HG02970 (cell line): ENCODE data around the gene LRIG3.

ENCODE experiments used
- ATAC-seq: cut with Tn5 transposase; IDR thresholded peaks from one replicate; pipeline ENCODE4 v1.9.1; 2021; ENCODE audit warnings: mild to moderate bottlenecking, moderate library complexity, moderate number of reproducible peaks; ENCODE audit not compliant: unreplicated experiment, low FRiP score

LRIG3 gene

DNA sequence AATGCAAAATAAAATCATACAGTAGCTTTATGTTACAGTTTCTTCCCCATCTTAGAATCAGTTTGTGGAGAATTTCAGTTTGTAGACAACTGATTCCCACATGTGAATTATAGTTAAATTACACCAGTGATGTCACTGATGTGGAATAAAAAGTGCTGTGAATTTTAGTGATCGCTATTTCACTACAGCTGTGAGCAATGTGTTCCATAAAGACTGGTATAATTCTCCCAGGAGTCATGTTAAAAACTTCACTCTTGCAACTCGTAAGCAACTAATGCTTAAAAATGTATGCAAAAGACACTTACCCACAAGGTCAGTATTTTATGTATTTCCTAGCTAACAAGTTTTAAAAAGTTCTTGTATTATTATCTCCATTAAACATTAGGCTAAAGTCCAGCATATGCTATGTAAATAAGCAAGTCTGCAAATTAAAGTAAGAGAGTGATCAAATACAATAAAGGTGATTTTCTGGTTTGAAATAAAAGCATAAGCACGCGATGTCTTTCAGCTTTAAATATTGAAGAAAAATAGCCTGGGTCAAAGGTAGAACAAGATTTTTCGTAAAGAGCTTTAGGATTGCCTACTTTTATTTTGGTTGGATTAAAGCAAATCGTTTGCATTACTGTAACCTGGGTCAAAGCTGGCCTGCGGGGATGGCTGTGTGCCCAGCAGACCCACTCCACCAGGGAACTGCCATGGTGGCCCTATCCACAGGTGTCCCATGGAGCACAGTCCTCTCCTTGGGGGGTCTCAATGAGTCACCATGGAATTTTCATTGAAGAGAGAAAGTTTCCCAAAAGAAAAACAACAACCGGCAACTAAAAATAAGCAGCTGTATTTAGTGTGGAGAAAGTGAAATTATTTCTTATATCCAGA is 12.7 kb upstream of the LRIG3 start:
- no peak for ATAC-seq

DNA sequence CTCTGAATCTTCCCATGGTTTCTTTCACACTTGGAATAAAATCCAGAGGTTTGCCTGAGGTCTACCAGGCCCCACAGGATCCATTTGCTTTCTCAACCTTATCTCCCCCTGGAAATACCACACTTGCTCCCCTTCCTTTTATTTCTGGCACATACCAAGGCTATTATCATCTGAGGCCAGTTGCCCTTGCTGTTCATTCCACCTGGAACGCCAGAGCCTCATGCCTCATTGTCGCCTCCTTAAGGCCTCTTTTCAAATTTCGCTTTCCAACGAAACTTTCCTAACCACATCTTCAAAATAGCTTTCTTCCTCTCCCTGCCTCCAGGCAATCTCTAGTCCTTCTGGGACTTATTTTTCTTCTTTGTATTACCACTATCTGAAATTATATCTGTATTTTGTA is 11.2 kb upstream of the LRIG3 start:
- no peak for ATAC-seq

DNA sequence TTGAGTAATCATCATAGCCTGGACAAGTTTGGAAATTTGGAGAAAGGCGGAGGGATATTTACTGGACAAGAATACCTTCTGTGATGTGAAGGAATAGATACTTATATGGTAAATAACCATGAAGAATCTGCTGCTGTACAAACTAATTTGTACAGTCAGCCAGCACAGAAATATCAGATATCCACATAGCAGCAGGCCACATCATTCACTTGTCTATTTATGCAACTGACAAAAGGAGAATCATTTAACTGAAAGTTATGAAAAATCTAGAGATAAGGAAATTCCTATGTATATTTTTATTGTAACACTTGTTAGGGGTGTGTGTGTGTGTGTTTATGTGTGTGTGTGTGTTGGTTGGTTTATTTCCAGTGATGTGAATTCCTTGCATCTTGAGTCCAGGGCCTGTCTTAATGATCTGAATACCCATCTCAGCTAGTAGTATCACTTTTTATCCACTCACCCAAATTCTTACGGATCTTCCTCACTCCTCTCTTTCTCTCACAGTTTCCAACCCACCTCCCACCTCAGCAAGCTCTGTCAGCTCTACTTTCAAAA is 10.5 kb upstream of the LRIG3 start:
- no peak for ATAC-seq

DNA sequence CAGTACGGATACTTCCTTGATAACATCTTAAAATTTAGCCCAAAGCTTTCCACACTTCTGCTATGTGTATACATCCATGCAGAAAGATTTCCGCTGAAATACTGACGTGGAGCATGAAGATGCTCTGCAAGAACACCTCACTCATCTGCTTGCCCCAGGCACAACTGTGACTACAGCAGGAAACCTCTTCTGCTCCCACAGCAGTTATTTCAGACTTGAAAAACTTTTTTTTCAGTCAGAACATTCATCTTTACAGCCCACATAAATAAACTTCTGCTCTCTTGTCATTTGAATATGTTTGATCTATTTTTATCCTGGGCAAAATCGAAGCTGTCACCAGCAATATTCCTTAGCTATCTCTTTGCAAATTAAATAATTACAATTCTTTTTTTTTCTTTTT is 6.8 kb upstream of the LRIG3 start:
- ATAC-seq: no peak

DNA sequence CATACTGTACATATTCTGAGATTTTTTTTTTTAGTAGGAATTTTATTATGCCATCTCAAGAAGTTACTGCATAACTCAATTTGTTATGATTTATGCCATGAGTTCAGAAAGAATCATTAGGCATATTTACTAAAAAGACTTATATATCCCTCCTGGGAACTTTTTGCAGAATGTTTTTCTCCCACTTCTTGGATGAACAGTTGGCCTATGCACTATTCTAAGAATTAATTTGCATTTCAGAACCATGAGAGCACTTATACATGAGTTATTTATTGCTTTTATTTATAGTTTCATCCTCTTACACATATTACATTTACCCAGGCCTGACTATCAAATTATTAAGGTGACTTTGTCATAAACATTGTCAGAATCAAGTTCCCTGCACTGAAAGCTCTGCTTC is 6.3 kb upstream of the LRIG3 start:
- ATAC-seq: no peak

DNA sequence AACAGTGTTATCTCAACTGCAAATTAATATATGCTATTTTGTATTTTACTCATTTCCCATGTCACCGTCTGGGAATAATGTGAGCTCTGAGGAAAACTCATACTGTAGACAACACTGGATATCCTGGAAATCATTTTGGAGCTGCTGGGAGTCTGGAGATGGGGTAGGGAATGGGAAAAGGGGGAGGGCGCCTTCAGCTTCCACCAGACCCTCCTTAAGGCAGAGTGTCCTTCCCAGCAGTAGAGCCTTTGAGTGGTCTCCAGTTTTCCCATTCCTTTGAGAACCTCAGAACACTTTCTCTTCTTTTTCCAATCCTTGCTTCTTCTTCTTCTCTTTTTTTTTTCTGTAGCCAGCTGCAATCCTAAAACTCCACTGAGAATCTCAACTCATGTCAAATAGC is 5.4 kb upstream of the LRIG3 start:
- ATAC-seq: no peak

DNA sequence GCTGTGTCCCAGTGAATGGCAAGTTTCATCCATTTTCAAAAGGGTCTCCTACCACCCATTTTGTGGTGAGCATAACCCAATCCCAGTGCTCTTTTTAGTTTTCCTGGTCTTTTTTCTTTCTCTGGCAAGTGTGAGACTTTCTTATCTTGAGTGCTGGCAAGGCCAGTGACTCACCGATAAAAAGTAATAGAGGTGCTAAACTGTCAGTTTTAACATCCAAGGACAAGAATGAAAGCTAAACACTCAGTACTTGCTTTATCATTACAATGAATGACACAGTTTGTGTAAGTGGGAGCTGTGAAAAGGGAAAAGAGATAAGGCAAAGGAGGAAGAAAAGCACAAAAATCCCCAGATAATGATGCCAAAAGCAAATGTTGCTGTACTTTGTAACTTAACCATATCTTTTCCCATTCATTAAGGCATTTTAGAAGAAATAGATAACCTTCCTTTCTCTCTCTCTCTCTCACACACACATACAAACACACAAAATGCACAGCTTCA is 4.9 kb upstream of the LRIG3 start:
- no peak for ATAC-seq

DNA sequence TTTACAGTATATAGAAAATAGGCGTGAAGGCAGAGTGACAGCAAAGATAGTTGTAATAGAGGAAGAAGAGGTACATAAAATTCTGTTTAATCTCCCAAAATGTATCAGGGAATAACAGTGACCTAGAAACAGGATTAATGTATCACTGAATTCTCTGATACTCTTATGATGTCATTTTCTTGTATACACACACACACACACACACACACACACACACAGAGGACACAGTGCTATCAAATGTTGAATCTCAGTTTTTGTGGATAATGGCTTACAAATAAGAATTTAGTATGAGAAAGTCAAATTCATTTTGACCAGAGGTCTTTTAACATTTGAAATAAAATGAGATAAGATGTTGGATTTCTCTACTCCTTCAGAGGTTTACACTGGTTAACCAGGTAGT is 4.3 kb upstream of the LRIG3 start:
- ATAC-seq: no peak

DNA sequence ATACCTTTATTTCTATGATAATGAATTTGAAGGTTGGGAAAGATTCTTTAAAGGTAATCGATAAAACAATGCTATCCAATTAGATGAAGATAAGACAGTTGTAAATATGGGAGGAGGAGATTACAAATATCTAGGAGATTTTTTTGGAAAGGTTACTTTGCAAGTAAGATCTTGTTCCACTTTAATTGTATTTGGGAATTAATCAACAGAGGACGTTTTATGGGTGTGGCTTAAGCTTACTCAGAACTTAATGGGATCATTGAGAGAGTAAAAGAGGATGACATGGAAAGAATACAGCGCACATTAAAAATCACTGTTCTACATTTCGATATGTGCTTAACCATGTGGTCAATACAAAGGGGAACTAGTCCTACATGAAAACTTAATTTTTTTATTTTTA is 3.5 kb upstream of the LRIG3 start:
- ATAC-seq: no peak

DNA sequence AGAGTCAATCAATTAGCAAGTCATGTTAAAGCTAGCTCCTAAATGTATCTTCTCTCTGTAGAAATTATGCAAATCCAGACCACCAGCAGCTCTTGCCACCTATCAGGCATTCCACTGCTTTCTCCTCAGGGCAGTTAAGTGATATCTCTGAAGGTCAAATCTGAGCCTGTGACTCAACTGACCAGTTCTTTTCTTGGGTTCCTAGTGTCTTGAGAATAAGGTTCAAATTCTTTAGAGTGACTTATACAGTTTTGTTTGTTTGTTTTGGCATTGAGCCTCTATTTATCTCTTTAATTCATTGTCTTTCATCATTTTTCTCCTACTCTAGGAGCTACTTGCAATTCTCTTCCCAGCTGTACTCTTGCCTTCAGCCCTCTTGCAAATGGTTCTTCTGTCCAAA is 2.5 kb upstream of the LRIG3 start:
- no peak for ATAC-seq

DNA sequence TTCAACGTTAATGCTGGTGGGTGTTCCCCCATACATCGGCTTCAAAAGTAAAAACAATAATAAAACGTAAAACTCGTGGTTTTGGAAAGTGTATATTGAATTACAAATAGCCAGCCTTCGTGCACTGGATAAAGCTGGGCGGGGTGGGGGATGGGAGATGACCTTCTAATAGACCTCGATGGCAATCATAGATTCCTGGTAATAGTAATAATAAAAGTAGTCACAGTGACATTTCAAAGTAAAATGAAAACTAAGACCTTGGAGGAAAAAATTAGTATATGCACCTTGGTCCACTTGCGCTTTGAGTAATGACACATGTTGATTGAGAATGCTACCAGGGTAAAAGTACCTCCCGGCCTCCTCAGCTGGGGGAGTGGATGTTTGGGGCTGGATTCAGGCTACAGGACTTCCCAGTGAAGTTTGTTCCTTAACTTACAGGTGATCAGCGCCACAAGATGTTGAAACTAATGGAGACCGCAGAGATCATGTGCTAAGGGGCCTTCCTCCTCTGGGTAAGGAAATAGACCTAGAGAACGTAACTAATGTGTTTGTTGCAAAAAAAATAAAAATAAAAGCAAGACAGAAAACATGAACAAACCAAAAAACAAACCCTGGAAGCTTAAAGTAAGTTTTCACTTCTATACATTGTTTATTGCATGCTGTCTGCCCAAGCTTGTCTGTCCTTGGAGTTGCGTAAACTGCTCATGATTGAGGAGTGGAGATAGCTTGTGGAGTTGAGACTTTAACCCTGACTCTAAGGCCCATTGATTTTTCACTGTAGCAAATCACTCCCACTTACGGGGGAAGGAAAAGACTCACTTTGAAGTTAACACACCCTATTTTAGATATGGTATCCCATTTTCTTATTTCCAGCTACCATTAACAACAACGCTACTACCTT is 907 bp upstream of the LRIG3 start:
- ATAC-seq: no peak

DNA sequence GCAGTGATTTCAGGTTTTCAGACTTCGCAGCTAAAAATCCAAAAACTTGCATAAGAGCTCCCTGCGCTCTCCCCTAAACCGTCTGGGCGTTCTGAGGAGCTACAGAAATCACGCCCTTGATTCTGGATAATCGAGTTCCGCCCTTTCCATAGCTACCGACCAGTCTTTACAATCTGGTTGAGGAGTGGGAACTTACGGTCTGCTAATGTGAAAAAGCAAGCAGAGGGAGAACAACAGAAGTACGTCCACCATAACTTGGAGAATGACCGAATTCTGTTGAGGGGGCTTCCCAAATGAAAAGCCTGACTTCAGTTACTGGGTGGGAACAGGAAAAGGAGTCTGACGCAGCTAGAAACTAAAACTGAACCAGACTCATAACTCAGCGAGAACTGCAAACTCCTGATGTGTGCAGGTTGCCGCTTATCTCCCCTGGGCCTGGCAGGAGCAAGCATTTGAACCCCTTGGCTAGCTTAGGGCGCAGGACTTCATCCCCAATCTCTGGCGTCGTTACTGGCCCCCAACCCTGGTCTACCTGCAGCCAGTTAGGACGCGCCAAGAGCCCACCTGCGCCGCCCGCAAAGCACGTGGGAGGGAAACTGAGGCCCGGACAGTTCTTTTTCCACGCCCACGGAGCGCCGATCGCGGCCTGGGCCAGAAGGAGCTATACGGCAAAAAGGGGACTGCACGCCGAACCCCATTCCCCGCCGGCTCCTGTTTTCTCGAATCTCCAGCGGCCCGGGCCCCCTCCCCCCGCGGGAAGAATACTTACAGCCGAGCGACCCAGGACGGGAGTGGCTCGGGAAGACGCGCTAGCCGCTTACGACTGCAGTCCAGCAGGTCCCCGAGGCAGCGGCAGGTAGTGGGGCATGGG is 838 bp downstream of the LRIG3 start:
- no peak for ATAC-seq

DNA sequence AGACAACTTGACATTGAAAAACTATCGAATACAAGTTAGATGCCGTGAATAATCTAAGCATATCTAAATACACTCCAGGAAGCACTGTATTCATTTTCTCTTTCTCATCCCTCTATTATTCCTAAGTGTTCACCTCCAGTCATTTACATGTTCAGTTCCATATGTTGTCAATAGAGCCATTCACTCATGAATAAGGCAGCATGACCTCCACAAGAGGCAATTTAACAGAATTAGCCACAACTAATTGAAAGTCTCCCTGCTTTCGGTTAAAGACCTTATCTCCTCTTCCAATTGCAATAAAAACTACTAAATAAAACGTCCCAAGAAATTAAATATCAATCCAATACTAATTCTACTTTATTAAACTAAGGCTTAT is 1.8 kb downstream of the LRIG3 start:
- ATAC-seq: no peak

DNA sequence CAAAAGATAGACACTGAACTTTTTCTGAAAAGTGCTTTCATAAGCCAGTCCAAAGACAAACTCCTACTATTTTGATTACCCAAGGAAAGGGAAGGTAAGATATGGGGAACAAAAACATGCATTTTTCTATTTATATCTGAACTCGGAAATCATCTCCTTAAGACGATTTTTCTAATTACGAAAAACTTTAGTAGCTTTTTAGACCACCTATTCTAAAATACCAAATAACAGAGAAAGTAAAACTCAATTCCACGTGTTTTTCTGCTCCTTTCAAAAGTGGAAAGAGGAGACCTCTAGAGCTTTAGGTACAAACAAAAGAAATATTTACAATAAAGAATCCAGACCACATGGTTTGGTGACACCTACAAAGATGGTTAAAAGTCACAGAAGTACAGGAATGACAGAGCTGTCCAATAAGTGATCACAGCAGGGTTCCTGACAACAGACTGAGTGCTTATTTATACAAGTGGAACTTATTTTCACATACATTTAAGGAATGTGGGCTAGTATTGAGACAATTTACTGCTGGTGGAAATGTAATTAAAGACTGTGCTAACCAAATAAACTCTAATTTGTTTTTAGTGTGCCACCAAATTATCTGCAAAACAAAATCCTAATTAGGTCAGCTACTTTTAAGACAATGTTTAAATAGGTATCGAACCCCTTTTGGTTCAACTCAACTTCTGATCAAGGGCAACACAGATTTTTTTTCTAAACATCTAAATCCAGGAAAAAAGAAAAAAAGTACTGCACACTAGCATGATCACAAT is 2.4 kb downstream of the LRIG3 start:
- ATAC-seq: no peak

DNA sequence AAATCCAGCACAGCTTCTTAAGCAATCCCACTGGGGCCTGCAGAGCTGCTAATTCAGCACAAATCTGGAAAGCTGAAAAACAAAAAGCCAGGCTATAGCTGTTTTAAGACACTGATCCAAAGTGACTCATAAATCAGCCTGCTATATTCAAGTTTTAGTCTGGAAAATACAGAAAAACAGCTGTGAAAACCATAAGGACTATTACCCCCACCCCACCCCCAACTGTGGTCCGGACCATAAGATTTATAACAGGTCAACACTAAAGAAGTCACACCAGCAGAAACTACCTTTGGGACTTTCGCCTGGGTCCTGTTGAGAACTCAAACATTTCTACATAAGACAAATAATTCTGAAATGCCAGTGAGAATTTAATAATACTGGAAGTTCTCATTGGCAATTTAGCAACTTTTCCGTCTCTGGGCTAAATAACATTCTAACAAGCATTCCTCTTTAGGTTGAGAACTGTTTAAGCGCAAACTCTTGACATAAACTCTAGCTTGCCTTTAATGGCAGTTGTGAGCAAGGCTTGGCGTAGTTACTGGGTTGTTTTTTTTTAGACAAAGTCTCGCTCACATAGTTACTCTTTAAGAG is 3.3 kb downstream of the LRIG3 start:
- ATAC-seq: no peak

DNA sequence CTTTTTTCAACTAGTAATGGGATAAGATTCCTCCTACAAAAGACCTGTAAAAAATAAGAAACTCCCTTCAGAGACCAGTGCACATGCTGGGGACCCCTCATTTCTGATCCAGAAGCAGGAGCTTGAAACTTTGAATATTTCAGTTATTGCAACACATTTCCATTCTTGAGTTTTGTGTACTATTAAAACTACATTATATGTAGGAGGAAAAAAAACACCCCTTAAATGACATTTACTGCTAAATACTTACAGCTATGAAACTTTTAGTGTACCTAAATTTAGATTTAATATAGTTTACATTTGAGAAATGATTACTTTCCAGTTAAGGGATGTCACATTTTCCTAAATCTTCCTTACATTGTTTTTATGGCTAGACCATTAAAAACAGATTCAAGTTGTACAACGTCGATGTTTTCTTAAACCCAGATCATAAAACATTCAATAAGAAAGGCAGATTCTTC is 4.1 kb downstream of the LRIG3 start:
- ATAC-seq: no peak

DNA sequence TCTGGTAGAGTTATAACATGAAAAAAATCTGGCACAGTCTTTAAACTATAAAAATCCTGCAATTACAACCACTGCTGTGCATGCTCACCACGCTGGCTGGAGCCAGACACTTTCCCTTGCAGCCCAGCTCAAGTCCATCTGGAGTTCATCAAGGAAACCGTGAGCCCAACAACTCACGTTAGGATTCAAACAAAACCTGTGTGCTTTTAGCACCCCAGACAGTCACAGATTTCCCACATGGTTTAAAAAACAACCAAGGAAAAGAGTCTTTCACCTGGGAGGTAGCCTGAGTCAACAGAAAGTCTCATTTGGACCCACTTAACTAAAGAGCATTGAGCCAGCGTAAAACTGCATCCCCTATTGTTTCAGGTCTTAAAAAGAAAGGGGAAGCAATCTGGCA is 4.7 kb downstream of the LRIG3 start:
- ATAC-seq: no peak

DNA sequence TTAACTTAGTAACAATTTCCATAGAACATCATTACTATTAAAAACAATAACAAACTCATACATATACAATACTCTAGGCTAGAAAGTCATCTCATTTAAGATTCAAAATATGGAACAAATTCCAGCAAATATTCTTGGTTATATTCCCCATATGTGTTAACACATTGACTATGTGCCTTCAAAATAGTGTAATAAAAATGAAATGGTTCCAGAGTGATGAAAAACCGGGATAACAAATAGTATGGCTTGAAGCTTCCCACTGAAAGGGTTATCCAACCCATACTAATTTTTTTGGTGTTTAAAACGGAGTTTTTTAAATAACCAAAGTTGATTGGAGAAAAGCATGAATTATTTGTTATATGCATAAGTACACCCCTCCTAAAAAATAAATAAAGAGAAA is 5.3 kb downstream of the LRIG3 start:
- ATAC-seq: no peak

DNA sequence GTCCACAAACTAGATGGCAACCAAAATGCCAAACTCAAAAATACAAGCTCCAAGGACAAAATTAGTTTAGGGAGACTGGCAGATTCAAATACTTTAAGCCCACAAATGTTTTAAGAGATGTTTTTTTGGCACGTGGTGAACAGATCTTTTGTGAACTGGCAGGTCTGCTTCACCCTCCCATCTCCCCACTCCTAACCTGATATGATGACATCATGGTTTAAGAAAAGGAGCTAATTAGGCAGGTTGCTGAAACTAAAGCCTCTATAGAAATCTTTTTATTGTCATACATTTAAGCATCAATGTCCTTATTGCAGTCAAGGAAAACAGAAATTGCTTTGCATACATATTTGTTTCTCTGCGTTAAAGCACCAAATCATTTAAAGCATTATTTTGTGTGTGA is 5.8 kb downstream of the LRIG3 start:
- ATAC-seq: no peak
